DND-41 (cell line): ENCODE data around the gene POLR2B.

Experiments used
- CTCF ChIP-seq: IDR thresholded peaks from 2 replicates; pipeline ENCODE4 v1.5.1; 2012; ENCODE audit warnings: borderline replicate concordance, low read length, moderate library complexity, mild to moderate bottlenecking; ENCODE audit not compliant: poor library complexity, severe bottlenecking; ENCODE audit errors: extremely low read depth
- EZH2 ChIP-seq: IDR thresholded peaks from 3 replicates; pipeline ENCODE4 v1.6.1; 2012; ENCODE audit warnings: borderline replicate concordance, low read depth, mild to moderate bottlenecking, moderate library complexity, low read length, inconsistent platforms; ENCODE audit not compliant: severe bottlenecking

- no peak for TF ChIP-seq CTCF
- no peak for TF ChIP-seq EZH2
Measured at GRCh38 chr4:56973336-56973735, 5.4 kb upstream of the POLR2B start.
